K562 (cell line): Measurements from ENCODE around the gene IFNGR2. TPM values are rescaled to one million over a fixed set of nuclear protein-coding genes. Genes with fewer than 3 reads are reported as not detected.

Source experiments
- ARID3A ChIP-seq: IDR thresholded peaks from 2 replicates; pipeline ENCODE4 v1.6.1; 2012; ENCODE audit warnings: low read depth, low read length, improper control_type of control experiment, borderline replicate concordance
- CBX1 ChIP-seq: sonication (generic); IDR thresholded peaks from 2 replicates; pipeline ENCODE4 v1.6.1; 2016; ENCODE audit warnings: antibody characterized with exemption, low read depth, mild to moderate bottlenecking
- CSDE1 ChIP-seq, 2 experiments: fragments of 450-650 bp; IDR thresholded peaks; 2 replicates each; pipeline ENCODE4 v1.6.1; 2016; ENCODE audit warnings: mild to moderate bottlenecking in 1 of 2
- NBN ChIP-seq: fragments of 450-650 bp; IDR thresholded peaks from 2 replicates; pipeline ENCODE4 v1.6.1; 2016; ENCODE audit warnings: low read depth, mild to moderate bottlenecking
- RAD21 ChIP-seq, 2 experiments: fragments of 250-450 bp in 1 of 2; fragments of 450-650 bp in 1 of 2; sonication (Bioruptor Pico) in 1 of 2; formaldehyde crosslinking in 1 of 2; IDR thresholded peaks in 1 of 2; conservative IDR thresholded peaks in 1 of 2; 2 replicates each; pipeline versions ENCODE4 v1.4.0 to v1.8.0; 2020 to 2022; ENCODE audit warnings: mild to moderate bottlenecking in 2 of 2, moderate library complexity in 1 of 2
- ZBTB40 ChIP-seq, 2 experiments: fragments of 450-650 bp in 1 of 2; sonication (generic) in 1 of 2; formaldehyde crosslinking in 1 of 2; IDR thresholded peaks; 2 replicates each; pipeline versions ENCODE4 v1.7.1 to v1.9.0; 2016 to 2022; ENCODE audit warnings: inconsistent platforms in 1 of 2, mild to moderate bottlenecking in 1 of 2, missing genetic modification reagents in 1 of 2
- ZNF175 ChIP-seq: fragments of 200-800 bp; sonication (Bioruptor generic); IDR thresholded peaks from 2 replicates; pipeline ENCODE4 v1.6.1; 2016; ENCODE audit warnings: low read depth, mild to moderate bottlenecking, missing genetic modification characterization, missing compliant biosample characterization
- ZNF311 ChIP-seq: fragments of 250-450 bp; sonication (Bioruptor Pico); IDR thresholded peaks from 2 replicates; pipeline ENCODE4 v1.4.0; 2020; ENCODE audit warnings: mild to moderate bottlenecking, moderate library complexity
- ZNF76 ChIP-seq: fragments of 250-450 bp; sonication (Bioruptor Pico); IDR thresholded peaks from 2 replicates; pipeline ENCODE4 v1.4.0; 2020; ENCODE audit warnings: mild to moderate bottlenecking, moderate library complexity, borderline replicate concordance
- polyA plus RNA-seq, 8 experiments: library from polyadenylated mRNA; depleted of rRNA in 4 of 8; stranded (reverse) in 5 of 8; unstranded in 3 of 8; fragments of >200 nt; fragmentation: Nextera tagmentation in 2 of 8; fragmentation: Illumina TruSeq in 1 of 8; extraction: Ambion mirVana in 2 of 8; extraction: Trizol in 1 of 8; gene quantifications; 2 replicates each; pipeline versions ENCODE4 v1.2.1 to v1.2.3, GENCODE V29; 2011 to 2014; ENCODE audit warnings: inconsistent platforms in 1 of 8, missing spikeins in 1 of 8
- total RNA-seq, 7 experiments: library from RNA; depleted of rRNA in 6 of 7; stranded (reverse); fragments of >200 nt in 6 of 7; fragmentation: Illumina TruSeq in 2 of 7; extraction: Trizol in 2 of 7; gene quantifications; 2 replicates each; pipeline versions ENCODE4 v1.2.1 to v1.2.3, GENCODE V29; 2011 to 2021; ENCODE audit warnings: low replicate concordance in 1 of 7
- TF ChIP-seq, protein P1 (sequence below): sonication (generic); formaldehyde crosslinking; IDR thresholded peaks from 2 replicates; pipeline ENCODE4 v1.8.1; 2023; ENCODE audit warnings: mild to moderate bottlenecking, missing genetic modification reagents
- TF ChIP-seq, protein P2 (sequence below): IDR thresholded peaks from 2 replicates; pipeline ENCODE4 v1.6.1; 2016; ENCODE audit warnings: missing genetic modification characterization, missing compliant biosample characterization

IFNGR2 gene
- total and polyA plus RNA-seq, 9 of the 15 experiments (the other 6 are each of a cell fraction or from before 2014, with no cell fraction given): 6.7 to 58.0 (median 28.5) TPM

GRCh38 chr21:33480481-33481103 lies 77.4 kb downstream of the IFNGR2 start (continued):
- TF ChIP-seq ZBTB40 (IDR thresholded peaks at IDR 0.05): peak; percentile 79
- no peak for TF ChIP-seq ZBTB40 (CRISPR knock-in tag; IDR thresholded peaks at IDR 0.05)
- no peak for TF ChIP-seq ZNF76 (CRISPR knock-in tag)
- no peak for TF ChIP-seq RAD21 (CRISPR knock-in tag; conservative IDR thresholded peaks at IDR 0.05 in 1 of 2, IDR thresholded peaks at IDR 0.05 in 1 of 2)
- TF ChIP-seq CSDE1 (IDR thresholded peaks at IDR 0.05): 0 out of 4 replicates have a peak, but pooled peaks of 1 of the 2 experiments have one; percentile 60
- TF ChIP-seq, protein P1, sequence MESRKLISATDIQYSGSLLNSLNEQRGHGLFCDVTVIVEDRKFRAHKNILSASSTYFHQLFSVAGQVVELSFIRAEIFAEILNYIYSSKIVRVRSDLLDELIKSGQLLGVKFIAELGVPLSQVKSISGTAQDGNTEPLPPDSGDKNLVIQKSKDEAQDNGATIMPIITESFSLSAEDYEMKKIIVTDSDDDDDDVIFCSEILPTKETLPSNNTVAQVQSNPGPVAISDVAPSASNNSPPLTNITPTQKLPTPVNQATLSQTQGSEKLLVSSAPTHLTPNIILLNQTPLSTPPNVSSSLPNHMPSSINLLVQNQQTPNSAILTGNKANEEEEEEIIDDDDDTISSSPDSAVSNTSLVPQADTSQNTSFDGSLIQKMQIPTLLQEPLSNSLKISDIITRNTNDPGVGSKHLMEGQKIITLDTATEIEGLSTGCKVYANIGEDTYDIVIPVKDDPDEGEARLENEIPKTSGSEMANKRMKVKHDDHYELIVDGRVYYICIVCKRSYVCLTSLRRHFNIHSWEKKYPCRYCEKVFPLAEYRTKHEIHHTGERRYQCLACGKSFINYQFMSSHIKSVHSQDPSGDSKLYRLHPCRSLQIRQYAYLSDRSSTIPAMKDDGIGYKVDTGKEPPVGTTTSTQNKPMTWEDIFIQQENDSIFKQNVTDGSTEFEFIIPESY (CRISPR knock-in tag): no peak
- TF ChIP-seq, protein P2, sequence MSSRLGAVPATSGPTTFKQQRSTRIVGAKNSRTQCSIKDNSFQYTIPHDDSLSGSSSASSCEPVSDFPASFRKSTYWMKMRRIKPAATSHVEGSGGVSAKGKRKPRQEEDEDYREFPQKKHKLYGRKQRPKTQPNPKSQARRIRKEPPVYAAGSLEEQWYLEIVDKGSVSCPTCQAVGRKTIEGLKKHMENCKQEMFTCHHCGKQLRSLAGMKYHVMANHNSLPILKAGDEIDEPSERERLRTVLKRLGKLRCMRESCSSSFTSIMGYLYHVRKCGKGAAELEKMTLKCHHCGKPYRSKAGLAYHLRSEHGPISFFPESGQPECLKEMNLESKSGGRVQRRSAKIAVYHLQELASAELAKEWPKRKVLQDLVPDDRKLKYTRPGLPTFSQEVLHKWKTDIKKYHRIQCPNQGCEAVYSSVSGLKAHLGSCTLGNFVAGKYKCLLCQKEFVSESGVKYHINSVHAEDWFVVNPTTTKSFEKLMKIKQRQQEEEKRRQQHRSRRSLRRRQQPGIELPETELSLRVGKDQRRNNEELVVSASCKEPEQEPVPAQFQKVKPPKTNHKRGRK (tag): 0 out of 2 replicates have a peak, but pooled peaks have one; percentile 30
- TF ChIP-seq ZNF311 (CRISPR knock-in tag): no peak
- 0 out of 2 replicates have a peak, but pooled peaks have one; percentile 16 for TF ChIP-seq NBN
- TF ChIP-seq ARID3A: no peak
- no peak for TF ChIP-seq ZNF175 (CRISPR knock-in tag)
- 0 out of 2 replicates have a peak, but pooled peaks have one; percentile 60 for TF ChIP-seq CBX1
